ENCODE results near the gene SORL1.

The SORL1 gene

GRCh38 chr11:121592708-121593107, 140.6 kb downstream of the SORL1 start:
- no peak for DNase-seq

DNA sequence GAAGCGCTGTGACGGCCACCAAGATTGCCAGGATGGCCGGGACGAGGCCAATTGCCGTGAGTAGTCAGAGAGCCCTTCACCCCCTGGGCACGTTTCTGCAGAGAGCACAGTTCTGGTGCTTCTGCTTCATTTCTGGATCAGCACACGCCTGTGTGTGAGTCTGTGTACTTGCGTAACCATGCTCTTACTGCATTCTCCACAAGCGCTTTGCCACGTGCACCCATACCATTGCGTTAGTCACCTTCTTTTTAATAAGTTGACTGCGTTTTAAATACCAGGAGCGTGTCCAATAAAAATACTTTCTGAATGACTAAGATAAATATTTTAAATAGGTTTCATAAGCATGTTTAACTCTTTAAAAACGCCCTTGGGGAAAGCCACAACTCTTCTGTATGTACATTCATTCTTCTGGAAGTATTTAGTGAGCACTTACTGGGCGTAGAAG, 143.6 kb downstream of the SORL1 start:
- no peak for DNase-seq

DNA sequence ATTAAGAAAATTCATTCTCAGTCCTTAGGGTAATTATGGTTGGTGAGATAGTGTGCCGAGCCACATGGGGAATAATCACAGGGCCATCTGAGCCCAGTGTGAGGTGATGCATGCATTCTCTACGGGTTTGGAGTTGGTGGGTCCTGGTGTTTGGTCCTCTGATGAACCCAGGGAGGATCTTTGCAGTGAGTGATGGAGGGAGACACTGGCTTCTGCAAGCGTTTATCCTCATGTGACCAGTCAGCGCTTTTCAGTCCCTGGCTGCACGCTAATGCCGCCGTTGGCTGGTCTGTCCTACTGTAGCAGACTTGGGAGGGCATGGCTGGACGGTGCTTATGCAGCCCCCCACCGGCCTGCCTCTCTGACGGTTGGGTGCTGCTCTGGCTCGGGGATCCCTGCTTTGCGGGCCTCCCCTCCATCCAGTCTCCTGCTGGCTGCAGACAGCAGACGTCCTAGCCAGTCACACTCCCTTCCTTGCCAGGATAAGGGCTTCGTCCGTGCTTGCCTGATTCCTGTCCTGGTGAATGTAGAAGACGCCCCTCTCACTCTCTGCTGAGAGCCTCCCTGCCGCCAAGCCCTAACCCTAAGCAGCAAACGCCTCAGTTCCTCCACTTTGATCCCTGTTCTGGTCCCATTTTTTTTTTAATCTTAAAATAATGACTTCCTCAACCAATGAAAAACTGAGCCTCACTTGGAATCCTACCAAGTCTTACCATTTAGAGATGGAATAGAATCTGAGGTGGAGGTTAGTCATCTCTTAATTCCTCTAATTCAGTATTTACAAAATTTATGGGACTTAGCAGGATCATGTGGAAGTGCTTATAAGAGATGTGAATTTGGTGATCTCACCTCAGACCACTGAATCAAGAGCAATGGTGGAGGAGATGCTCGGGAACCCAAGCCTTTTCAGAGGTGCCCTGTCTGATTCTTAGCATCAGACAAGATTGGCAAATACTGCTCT, 144.4 kb downstream of the SORL1 start:
- no peak for DNase-seq

- no peak for DNase-seq
Observed at GRCh38 chr11:121603316-121603715, 151.2 kb downstream of the SORL1 start.

DNA sequence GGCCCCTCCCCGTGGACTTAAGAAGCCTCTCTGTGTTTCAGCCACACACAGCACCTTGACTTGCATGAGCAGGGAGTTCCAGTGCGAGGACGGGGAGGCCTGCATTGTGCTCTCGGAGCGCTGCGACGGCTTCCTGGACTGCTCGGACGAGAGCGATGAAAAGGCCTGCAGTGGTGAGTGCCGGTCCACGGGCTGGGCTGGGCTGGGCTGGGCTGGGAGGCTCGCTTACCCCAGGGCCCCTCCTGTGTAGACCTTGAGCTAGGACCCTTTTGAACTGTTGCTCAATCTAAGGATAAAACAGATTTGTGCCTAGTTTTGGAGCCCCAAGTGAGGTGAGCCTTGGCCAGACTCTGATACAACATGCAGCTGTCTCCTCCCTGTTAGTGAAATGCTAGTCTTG, 152.0 kb downstream of the SORL1 start:
- no peak for DNase-seq

DNA sequence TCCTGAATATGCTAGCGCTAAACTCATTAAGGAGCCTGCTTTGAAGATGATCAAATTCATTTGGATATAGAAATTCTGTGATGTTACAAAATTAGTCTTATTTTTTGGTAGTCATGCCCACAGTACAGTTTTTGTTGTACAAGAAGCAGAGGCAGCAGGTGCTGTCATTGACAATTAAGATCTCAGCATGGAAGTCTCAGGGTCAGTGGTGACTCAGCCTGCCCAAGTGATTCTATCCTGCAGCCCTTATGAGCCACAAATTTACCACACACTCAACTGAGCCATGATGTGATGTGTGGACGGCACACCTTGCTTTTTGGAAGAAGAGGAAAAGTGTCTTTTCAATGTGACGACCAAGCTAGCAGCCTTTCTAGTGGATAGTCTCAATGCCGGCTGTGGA, 154.2 kb downstream of the SORL1 start:
- DNase-seq, result no peak

GRCh38 chr11:121607341-121607740, 155.2 kb downstream of the SORL1 start:
- no peak for DNase-seq

DNA sequence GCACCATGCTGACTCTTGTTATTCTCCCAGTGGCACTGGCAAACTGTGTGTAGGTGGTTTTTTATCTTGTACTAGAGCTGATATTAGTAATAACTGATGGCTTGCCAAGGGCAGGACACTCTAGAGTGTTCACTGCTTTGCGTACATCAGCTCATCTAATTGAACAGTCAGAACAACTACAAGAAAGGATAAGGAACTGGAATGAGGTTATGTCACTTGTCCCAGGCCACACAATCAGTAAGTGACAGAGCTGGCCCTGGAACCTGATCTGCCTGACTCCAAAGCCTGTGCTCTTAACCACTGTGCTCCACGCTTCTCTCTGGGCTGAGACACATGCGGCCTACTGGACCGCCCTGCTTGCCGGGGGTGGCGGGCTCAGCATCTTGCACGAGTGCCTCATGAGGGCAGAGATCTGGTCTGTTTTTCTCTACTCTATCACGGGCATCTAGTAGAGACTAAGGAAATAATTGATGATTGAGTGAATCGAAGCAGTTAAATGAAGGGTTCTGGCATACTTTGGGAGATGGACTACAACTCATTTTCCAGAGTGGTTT, 156.5 kb downstream of the SORL1 start:
- DNase-seq, result no peak

DNA sequence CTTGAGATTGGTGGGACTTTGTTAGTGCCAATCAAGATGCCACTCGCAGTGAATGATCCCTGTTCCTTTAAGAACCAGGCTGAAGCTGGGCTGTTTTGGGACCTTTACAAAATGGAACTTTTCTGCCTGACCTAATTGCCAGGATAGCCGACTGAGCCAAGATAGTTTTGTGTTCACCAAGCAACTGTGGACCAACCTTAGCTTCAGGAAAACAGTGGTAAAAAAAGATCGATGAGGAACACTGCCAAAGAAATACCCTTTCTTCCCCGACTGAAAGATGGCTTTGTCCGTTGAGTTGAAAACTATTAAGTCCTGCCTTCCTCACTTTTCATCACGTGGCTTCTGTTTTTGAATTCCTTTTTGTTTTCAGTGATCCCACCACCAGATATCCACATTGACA, 158.6 kb downstream of the SORL1 start:
- DNase-seq, result no peak

DNA sequence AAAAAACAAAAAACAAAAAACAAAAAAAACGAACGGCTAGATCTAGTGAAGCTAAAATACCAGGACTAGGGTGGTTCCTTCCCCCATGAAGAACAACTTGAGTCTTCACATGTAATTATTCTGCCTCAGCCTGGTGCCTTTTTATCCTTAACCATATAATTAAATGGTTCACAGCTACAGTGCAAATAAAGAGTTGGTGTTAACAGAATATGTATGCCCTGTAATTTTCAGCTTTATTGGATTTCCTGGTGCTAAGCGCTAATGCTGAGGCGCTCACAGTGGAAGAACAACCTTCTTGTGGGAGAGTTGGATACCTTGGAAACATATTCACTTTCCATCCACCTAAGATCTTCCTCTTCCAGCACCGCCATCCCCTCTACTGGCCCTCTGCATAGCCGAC, 159.1 kb downstream of the SORL1 start:
- DNase-seq, result no peak

GRCh38 chr11:121613724-121614123, 161.6 kb downstream of the SORL1 start:
- no peak for DNase-seq

GRCh38 chr11:121614636-121615240, 162.6 kb downstream of the SORL1 start:
- no peak for DNase-seq

DNA sequence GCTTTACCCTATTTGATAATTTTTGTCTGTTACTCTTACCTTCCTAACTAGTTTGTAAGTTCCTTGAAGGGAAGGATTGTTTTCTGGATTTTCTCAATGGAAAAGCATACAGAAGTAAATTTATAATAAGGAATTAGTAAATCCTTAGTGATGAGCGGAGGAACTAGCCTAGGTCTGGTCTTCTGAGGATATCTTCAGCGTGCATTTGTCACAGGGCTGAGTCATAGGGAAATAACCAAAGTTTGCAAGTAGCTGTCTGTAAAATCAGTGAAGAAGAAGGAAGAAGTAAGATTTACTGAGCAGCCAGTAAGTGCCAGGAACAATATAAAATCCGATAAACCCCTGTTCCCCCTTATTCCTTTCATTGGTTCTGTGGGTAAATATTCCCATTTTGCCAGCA, 163.4 kb downstream of the SORL1 start:
- DNase-seq, result no peak

- no peak for DNase-seq
Observed at GRCh38 chr11:121618516-121618915, 166.4 kb downstream of the SORL1 start.

DNA sequence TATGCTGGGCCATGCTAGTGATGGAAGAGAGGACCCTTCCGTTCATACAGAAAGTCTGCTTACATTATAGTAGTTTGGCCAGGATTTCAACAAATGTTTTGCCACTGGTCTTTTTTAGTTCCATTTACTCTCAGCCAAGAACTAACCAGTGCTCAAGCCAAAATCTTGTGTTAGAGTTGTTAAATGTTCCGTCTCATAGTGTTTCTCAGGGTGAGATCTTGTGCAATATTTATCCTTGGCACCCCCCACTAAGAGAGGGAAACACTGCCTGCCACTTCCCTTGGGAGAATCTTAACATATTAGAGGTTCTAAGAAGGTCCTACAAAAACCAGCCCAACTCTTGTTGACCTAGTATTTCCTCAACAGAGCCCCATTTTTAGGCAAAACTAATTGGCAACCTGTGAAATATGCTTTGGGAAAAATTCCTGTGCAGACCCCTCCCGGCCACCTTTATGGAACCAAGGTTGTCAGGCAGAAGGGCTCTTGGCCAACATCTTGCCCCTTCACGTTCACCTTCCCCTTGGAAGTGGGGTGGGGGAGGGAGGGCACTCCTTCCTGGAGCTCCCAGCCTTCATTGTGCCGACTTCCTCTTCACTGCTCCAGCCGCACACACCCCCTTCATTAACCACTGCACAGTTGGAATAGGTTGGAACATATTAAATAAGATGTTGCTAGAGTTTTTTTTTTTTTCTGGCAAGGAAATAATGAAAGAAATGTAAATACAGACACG, 173.8 kb downstream of the SORL1 start:
- no peak for DNase-seq

DNA sequence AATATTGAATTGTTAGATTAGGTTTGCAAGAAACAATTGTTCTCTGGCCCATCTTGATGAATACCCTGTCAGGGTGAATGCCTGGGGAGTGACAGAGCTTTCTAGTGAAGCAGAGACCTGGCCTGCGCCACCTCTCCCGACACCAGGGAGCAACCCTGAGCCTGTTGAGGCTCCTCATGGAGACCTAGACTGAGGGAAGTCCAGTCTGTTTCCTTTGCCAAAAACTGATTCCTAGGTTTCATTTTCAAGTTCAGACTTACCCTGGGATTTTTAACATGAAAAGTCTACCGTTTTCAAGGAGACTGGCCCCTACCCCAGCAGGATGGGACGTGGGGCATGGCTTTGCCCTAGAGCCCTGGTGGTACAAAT, 174.4 kb downstream of the SORL1 start:
- no peak for DNase-seq

DNA sequence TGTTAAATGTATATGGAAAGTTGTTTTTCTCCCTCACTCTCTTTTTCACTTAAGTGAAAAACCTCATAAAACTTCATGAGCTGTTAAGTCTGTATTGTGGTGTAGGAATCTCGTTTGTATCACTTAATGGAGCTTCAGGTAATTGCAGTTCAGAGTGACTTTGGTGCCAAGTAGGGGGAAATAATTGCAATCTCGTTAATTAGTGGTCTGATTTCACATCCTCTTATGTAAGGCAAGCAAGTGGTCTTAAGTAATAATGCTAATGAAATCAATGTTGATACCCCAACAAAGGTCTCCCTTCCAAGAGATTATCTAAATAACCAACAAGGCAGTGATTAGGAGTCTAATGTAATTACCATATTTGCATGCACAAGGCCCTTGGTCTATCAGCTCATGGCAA, 174.9 kb downstream of the SORL1 start:
- DNase-seq, result no peak

- no peak for DNase-seq
Observed at GRCh38 chr11:121630041-121630440, 177.9 kb downstream of the SORL1 start.

DNA sequence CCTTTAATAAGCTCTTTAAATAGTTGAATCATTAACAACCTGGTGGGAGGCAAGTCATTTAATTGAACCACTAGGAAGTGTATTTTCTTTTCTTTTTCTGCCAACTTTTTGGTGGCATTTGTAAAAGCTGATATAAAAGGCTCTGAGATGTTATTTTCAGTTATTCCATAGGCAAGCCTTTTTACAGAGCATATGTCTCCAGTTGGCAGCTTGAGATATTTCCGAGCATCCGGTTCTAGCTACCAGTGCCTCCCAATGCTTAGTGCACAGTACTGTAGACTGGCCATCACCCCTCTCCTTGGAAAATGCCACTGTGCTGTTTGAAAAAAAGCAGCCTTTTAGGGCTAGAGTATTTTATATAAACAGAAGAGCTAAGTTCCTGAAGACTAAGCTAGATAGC, 179.3 kb downstream of the SORL1 start:
- DNase-seq, result no peak

DNA sequence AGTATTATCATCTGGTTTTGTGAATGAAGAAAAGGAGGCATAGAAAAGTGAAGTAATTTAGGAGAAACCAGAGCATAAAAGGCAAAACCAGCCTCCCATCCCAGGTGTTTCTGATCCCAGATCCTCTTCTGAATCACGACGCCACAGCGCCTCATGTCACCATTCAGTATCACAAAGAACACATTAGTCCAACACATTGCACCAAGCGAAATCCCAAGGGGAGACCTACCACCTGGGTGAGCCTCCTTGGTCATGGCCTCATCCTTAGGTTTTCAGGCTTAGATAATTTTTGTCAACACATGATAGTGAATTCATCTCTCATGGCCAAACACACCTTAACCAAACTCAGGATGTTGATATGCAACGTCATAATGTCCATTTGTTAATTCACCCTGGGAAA, 182.2 kb downstream of the SORL1 start:
- no peak for DNase-seq

DNA sequence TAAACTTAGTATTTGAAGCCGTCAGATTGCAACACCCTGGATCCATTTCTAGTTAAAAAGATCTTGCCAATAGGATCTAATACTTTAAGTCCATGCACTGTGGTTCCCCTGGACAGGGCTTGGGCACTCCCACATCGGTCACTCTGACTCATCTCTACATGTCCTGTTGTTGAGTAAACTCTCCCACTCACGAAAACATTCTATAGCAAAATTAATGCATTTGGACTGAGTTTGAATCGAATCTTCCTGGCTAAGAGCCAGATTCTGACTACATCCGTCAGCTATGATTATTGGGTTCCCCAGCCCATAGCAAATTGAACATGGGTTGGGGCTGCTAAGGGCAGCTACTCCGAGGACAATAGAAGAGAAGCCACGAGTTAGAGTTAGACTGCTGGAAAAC, 182.8 kb downstream of the SORL1 start:
- DNase-seq, result no peak

GRCh38 chr11:121636081-121636799, 184.1 kb downstream of the SORL1 start:
- no peak for DNase-seq

GRCh38 chr11:121636800-121637176, 184.7 kb downstream of the SORL1 start:
- no peak for DNase-seq

All from activated CD4-positive, alpha-beta T cell treated with anti-CD3 and anti-CD28 coated beads, Interleukin-2, amount 50 U/mL, for 48 hours (primary cell).